T-helper 9 cell (primary cell): ENCODE data around the gene SLC25A39.
A peak's percentile ranks its signal among the peaks of the same experiment; 100 is the strongest.
"Not testable (repeated sequence)": the region's sequence is repeated elsewhere in the genome, so short reads cannot be mapped to it uniquely, and the experiment has no call there.

Source experiments
- DNase-seq: peaks from one replicate; pipeline ENCODE4 v3.0.0-alpha.2; 2020
- total RNA-seq, 2 donors: gene quantifications; one replicate each; lab custom pipeline; 2026; lab: John Stamatoyannopoulos, UW

Gene SLC25A39
- total RNA-seq, result 52.6 to 63.9 reads per million in 2 donors

GRCh38 chr17:44324571-44325275, at the start of gene SLC25A39:
TSS of gene SLC25A39 (minus strand) at chr17:44324823. CDS start at chr17:44323562, 1,261 bp downstream.
- DNase-seq, result peak; percentile 92

- no peak for DNase-seq
These were observed 47.4 kb upstream of the SLC25A39 start for GRCh38 chr17:44372036-44372435.

- not testable (repeated sequence) for DNase-seq
These were observed 44.9 kb upstream of the SLC25A39 start for GRCh38 chr17:44369414-44370023.

GRCh38 chr17:44368391-44369243, 44.0 kb upstream of the SLC25A39 start:
- not testable (repeated sequence) for DNase-seq

- no peak for DNase-seq
These were observed 42.8 kb upstream of the SLC25A39 start for GRCh38 chr17:44367231-44367979.

GRCh38 chr17:44365051-44365450, 40.4 kb upstream of the SLC25A39 start:
- DNase-seq, result not testable (repeated sequence)

GRCh38 chr17:44363613-44364159, 39.1 kb upstream of the SLC25A39 start, which contains the start of gene FAM171A2:
TSS of gene FAM171A2 (minus strand) at chr17:44363853. CDS start at chr17:44363714, 139 bp downstream.
- DNase-seq, result peak; percentile 68

- DNase-seq, result no peak
These were observed 38.5 kb upstream of the SLC25A39 start for GRCh38 chr17:44362949-44363612.

- no peak for DNase-seq
These were observed 37.9 kb upstream of the SLC25A39 start for GRCh38 chr17:44362459-44362948.

GRCh38 chr17:44361292-44362260, 37.0 kb upstream of the SLC25A39 start:
- no peak for DNase-seq

GRCh38 chr17:44360826-44361225, 36.2 kb upstream of the SLC25A39 start:
- DNase-seq, result no peak

GRCh38 chr17:44360144-44360533, 35.5 kb upstream of the SLC25A39 start:
- no peak for DNase-seq

GRCh38 chr17:44359458-44360143, 35.0 kb upstream of the SLC25A39 start:
- no peak for DNase-seq

- DNase-seq, result no peak
These were observed 34.4 kb upstream of the SLC25A39 start for GRCh38 chr17:44359006-44359405.

- no peak for DNase-seq
These were observed 33.4 kb upstream of the SLC25A39 start for GRCh38 chr17:44358066-44358465.

GRCh38 chr17:44356241-44356640, 31.6 kb upstream of the SLC25A39 start:
- no peak for DNase-seq

GRCh38 chr17:44355642-44356099, 31.0 kb upstream of the SLC25A39 start:
- DNase-seq, result no peak

- peak; percentile 59 for DNase-seq
These were observed 30.2 kb upstream of the SLC25A39 start for GRCh38 chr17:44354582-44355561.
